Measurements from ENCODE around the gene SIK3. TPM values are rescaled to one million over a fixed set of nuclear protein-coding genes. Genes with fewer than 3 reads are reported as not detected.

Gene SIK3
- total and polyA plus RNA-seq, 2 experiments from 2014 or later: 29.1 to 58.5 TPM

GRCh38 chr11:116906479-116906878 lies 191.7 kb downstream of the SIK3 start:
- no peak for TF ChIP-seq CTCF (IDR thresholded peaks at IDR 0.05; ENCODE audit: low read depth, low read length)
- Histone ChIP-seq H3K36me3 (no peaks in the 10 kb centered on the region), H3K27ac (no peak overlapping the region), H3K27me3 (no peaks in the 10 kb centered on the region), H3K4me3 (no peak overlapping the region), H3K9me3 (ENCODE audit: low read depth) (no peaks in the 10 kb centered on the region), H3K4me1 (ENCODE audit: low read depth) (peaks cover 5% of the 10 kb centered on the region)
- DNase-seq (ENCODE audit: low read depth in 1 of 2, low spot score in 1 of 2): no peak

DNA sequence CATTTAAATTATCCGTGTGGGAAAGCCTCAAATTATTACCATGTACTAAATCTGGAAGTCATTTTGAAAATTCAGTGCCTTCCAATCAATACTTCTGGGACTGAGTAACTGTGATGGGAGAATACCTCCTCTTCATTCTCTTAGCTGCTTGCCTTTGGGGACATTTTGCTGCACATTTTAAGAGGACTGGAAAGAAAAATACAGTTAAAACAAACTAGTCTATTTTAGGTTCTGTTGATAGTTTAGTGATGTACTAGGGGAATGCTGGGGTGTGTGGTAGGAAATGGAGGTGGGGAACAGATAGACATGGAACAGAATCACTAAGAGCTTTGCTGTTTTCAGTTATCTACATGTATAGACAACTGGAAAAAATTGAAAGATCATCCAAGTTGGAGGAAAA lies 195.1 kb downstream of the SIK3 start:
- Histone ChIP-seq H3K4me3 (no peak overlapping the region), H3K27me3 (no peaks in the 10 kb centered on the region), H3K27ac (no peak overlapping the region), H3K4me1 (ENCODE audit: low read depth) (peaks cover 9% of the 10 kb centered on the region), H3K36me3 (no peaks in the 10 kb centered on the region), H3K9me3 (ENCODE audit: low read depth) (no peaks in the 10 kb centered on the region)
- DNase-seq (ENCODE audit: low read depth in 1 of 2, low spot score in 1 of 2): no peak
- no peak for TF ChIP-seq CTCF (IDR thresholded peaks at IDR 0.05; ENCODE audit: low read depth, low read length)

- peaks cover 9% of the 10 kb centered on the region for H3K4me1 ChIP-seq (ENCODE audit: low read depth)
- no peaks in the 10 kb centered on the region for H3K36me3 ChIP-seq
- no peaks in the 10 kb centered on the region for H3K9me3 ChIP-seq (ENCODE audit: low read depth)
- H3K4me3 ChIP-seq: no peak overlapping the region
- no peak overlapping the region for H3K27ac ChIP-seq
- no peak for DNase-seq (ENCODE audit: low read depth in 1 of 2, low spot score in 1 of 2)
- TF ChIP-seq CTCF (IDR thresholded peaks at IDR 0.05; ENCODE audit: low read depth, low read length): no peak
- H3K27me3 ChIP-seq: no peaks in the 10 kb centered on the region
Observed at GRCh38 chr11:116901964-116902688, 196.1 kb downstream of the SIK3 start.

GRCh38 chr11:116901211-116901610 lies 197.0 kb downstream of the SIK3 start:
- Histone ChIP-seq H3K27ac (no peak overlapping the region), H3K4me3 (no peak overlapping the region), H3K27me3 (no peaks in the 10 kb centered on the region), H3K36me3 (peaks cover 4% of the 10 kb centered on the region), H3K9me3 (ENCODE audit: low read depth) (no peaks in the 10 kb centered on the region), H3K4me1 (ENCODE audit: low read depth) (peaks cover 9% of the 10 kb centered on the region)
- no peak for TF ChIP-seq CTCF (IDR thresholded peaks at IDR 0.05; ENCODE audit: low read depth, low read length)
- peak in 1 of 2 donors; percentile 20 for DNase-seq (ENCODE audit: low read depth in 1 of 2, low spot score in 1 of 2)

GRCh38 chr11:116896211-116896610 lies 202.0 kb downstream of the SIK3 start:
- Histone ChIP-seq H3K36me3 (peaks cover 24% of the 10 kb centered on the region), H3K9me3 (ENCODE audit: low read depth) (no peaks in the 10 kb centered on the region), H3K27ac (no peak overlapping the region), H3K4me3 (no peak overlapping the region), H3K4me1 (ENCODE audit: low read depth) (peaks cover 11% of the 10 kb centered on the region), H3K27me3 (no peaks in the 10 kb centered on the region)
- TF ChIP-seq CTCF (IDR thresholded peaks at IDR 0.05; ENCODE audit: low read depth, low read length): no peak
- no peak for DNase-seq (ENCODE audit: low read depth in 1 of 2, low spot score in 1 of 2)

All from cardiac muscle cell (in vitro differentiated cells and primary cell).